ENCODE results near the gene LIPC.

LIPC gene

DNA sequence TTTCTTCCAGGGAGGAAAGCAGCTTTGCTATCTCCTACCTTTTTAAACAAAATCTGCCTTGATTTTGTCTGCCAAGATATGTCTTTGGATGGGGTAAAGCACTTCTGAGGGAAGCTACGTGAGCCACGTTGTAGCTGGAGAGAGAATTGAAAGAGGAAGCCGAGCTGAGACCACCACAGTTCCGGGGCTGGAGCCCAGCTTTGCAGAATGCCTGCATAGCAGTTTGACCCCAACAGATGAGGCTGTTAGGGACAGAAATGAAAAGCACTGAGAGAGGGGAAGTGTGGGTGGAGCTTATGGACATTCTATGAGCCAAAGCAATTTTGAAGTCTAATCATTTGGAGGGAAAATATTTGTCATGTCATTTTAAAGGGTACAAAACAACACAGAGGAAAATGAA is 45.4 kb downstream of the LIPC start:
- H3K4me3 ChIP-seq (ENCODE audit: control insufficient read depth, low read depth, low read length) = no peak overlapping the region
- TF ChIP-seq CTCF (conservative IDR thresholded peaks at IDR 0.05; ENCODE audit: control insufficient read depth, insufficient read depth, low read depth, low read length) = no peak
- no peak for DNase-seq (ENCODE audit: low read depth)

DNA sequence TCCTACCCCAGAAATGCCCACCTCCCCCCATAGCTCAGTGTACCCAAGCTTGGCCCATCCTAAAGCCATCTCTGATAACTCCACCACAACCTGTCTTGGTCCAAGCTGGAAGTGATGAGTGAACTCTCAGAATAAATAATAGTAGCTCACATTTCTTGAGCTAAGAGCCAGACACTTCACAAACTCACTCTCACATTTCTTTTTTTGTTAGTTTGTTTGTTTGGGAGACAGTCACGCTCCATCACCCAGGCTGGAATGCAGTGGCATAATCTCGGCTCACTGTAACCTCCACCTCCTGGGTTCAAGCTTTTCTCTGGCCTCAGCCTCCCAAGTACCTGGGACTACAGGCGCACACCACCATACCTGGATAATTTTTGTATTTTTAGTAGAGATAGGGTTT is 46.2 kb downstream of the LIPC start:
- TF ChIP-seq CTCF (conservative IDR thresholded peaks at IDR 0.05; ENCODE audit: control insufficient read depth, insufficient read depth, low read depth, low read length) = no peak
- no peak for DNase-seq (ENCODE audit: low read depth)
- H3K4me3 ChIP-seq (ENCODE audit: control insufficient read depth, low read depth, low read length) = no peak overlapping the region

DNA sequence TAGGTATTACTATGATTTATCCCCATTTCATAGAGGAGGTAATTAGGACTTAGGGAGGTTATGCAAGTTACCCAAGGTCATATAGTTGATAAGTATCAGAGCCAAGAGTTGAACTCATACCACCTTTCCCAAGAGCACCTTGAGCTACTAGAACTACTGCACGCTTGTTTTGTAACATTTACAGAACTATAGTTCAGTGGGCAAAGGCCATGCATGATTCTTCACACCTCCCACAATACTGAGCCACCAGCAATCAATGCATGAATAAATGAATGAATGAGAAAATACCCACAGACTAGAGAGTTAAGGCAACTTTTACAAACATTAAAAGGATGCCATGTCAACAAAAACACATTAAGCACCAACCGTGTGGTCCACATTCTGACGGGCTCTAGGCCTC is 46.8 kb downstream of the LIPC start:
- no peak for TF ChIP-seq CTCF (conservative IDR thresholded peaks at IDR 0.05; ENCODE audit: control insufficient read depth, insufficient read depth, low read depth, low read length)
- DNase-seq (ENCODE audit: low read depth) = no peak
- no peak overlapping the region for H3K4me3 ChIP-seq (ENCODE audit: control insufficient read depth, low read depth, low read length)

GRCh38 chr15:58479941-58480340 is 48.1 kb downstream of the LIPC start:
- no peak for TF ChIP-seq CTCF (conservative IDR thresholded peaks at IDR 0.05; ENCODE audit: control insufficient read depth, insufficient read depth, low read depth, low read length)
- no peak for DNase-seq (ENCODE audit: low read depth)

DNA sequence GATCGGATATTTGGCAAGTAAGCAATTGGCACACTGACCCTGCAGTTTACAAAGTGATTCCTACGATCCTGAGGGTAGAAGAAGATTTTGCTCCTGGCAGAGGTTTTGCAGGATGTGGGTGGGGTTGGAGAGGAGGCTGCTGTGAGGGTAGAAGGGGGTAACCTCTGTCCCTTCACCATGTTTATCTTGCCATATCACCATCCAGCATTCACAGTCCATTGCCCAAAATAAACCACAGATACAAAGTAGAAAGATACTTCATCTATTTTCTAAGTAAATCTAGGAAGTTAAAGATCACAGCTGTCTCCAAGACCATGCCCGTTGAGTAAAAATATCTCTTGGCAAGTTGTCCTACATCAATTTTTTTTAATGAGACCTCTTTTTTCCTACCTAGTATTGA is 51.6 kb downstream of the LIPC start:
- H3K4me3 ChIP-seq (ENCODE audit: control insufficient read depth, low read depth, low read length) = no peak overlapping the region
- TF ChIP-seq CTCF (conservative IDR thresholded peaks at IDR 0.05; ENCODE audit: control insufficient read depth, insufficient read depth, low read depth, low read length) = no peak
- DNase-seq (ENCODE audit: low read depth) = no peak

More at GRCh38 chr15:58479941-58480340, 48.1 kb downstream of the LIPC start:
- no peak overlapping the region for H3K4me3 ChIP-seq (ENCODE audit: control insufficient read depth, low read depth, low read length)

- H3K4me3 ChIP-seq (ENCODE audit: control insufficient read depth, low read depth, low read length) = no peak overlapping the region
- no peak for TF ChIP-seq CTCF (conservative IDR thresholded peaks at IDR 0.05; ENCODE audit: control insufficient read depth, insufficient read depth, low read depth, low read length)
- DNase-seq (ENCODE audit: low read depth) = no peak
Measured at GRCh38 chr15:58484791-58485600, 53.2 kb downstream of the LIPC start.

Data from fibroblast of mammary gland (primary cell).